PFSK-1 (cell line): Measurements from ENCODE around the gene RABIF.

Experiments
- FOXP2 ChIP-seq: optimal IDR thresholded peaks from 2 replicates; pipeline ENCODE3; 2011; ENCODE audit warnings: borderline replicate concordance, control low read depth, inconsistent platforms; ENCODE audit not compliant: insufficient read depth; ENCODE audit errors: extremely low read length, extremely low read depth
- POLR2AphosphoS5 ChIP-seq: IDR thresholded peaks from 2 replicates; pipeline ENCODE4 v1.6.1; 2012; ENCODE audit warnings: low read depth, mild to moderate bottlenecking, control low read depth, low read length, moderate library complexity
- SIN3A ChIP-seq: IDR thresholded peaks from 2 replicates; pipeline ENCODE4 v1.6.1; 2012; ENCODE audit warnings: mild to moderate bottlenecking, low read length, moderate library complexity, borderline replicate concordance; ENCODE audit not compliant: insufficient read depth
- TAF1 ChIP-seq: IDR thresholded peaks from 2 replicates; pipeline ENCODE4 v1.6.1; 2012; ENCODE audit warnings: low read length, control low read depth, borderline replicate concordance; ENCODE audit not compliant: insufficient read depth
- TF ChIP-seq, protein P1 (sequence below), 2 experiments: IDR thresholded peaks; 2 replicates each; pipeline versions ENCODE4 v1.6.1 to v1.8.0; 2011 to 2012; ENCODE audit warnings: low read depth in 2 of 2, low read length in 2 of 2, control low read depth in 1 of 2, inconsistent platforms in 1 of 2, mild to moderate bottlenecking in 1 of 2, moderate library complexity in 1 of 2; ENCODE audit not compliant: insufficient read depth in 1 of 2

RABIF gene

DNA sequence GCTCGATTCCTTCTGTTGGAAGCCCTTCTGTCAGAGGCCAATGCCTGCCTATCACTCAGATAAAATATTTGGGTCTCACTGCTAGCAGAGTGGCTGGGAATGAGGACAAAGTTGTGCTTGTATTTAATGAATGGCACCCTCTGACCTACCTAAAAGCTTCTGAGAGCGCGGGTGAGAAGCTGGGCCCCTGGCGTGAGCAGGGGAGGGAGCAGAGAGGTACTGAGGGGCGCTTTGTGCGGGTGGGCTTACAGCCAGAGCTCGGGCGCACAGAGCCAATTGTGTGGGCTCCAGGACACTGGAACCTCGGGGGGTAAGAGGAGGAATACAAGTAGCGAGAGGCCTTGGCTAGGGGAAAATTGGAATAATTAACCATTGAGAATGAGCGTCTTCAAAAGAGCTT lies 45.9 kb downstream of the RABIF start:
- TF ChIP-seq, protein P1, sequence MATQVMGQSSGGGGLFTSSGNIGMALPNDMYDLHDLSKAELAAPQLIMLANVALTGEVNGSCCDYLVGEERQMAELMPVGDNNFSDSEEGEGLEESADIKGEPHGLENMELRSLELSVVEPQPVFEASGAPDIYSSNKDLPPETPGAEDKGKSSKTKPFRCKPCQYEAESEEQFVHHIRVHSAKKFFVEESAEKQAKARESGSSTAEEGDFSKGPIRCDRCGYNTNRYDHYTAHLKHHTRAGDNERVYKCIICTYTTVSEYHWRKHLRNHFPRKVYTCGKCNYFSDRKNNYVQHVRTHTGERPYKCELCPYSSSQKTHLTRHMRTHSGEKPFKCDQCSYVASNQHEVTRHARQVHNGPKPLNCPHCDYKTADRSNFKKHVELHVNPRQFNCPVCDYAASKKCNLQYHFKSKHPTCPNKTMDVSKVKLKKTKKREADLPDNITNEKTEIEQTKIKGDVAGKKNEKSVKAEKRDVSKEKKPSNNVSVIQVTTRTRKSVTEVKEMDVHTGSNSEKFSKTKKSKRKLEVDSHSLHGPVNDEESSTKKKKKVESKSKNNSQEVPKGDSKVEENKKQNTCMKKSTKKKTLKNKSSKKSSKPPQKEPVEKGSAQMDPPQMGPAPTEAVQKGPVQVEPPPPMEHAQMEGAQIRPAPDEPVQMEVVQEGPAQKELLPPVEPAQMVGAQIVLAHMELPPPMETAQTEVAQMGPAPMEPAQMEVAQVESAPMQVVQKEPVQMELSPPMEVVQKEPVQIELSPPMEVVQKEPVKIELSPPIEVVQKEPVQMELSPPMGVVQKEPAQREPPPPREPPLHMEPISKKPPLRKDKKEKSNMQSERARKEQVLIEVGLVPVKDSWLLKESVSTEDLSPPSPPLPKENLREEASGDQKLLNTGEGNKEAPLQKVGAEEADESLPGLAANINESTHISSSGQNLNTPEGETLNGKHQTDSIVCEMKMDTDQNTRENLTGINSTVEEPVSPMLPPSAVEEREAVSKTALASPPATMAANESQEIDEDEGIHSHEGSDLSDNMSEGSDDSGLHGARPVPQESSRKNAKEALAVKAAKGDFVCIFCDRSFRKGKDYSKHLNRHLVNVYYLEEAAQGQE (IDR thresholded peaks at IDR 0.05; ENCODE audit: insufficient read depth in 1 of 2, low read depth in 2 of 2, low read length in 2 of 2), result no peak
- TF ChIP-seq SIN3A (no peak), TAF1 (no peak), FOXP2 (no peak)

DNA sequence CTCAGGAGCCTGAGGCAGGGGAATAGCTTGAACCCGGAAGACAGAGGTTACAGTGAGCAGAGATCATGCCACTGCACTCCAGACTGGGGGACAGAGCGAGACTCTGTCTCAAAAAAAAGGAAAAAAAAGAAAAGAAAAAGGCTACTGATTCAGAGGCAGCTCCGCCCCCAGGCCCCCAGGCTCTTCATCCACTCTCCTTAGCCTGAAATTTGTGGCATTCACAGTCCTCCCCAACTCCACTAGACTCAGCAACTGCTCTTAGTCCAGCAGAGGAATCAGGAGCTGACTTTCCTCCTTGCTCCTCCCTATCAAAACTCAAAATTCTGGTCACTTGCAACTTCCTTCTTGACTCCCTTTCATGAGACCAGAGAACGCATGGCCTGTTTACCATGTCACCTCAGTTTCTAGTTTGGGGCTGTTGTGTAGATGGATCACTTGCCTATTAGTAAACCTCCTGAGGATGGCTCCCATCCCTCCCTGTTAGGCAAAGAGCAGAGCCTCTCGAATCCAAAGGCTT lies 51.1 kb downstream of the RABIF start:
- TF ChIP-seq FOXP2, result no peak
- TF ChIP-seq TAF1, result no peak
- no peak for TF ChIP-seq POLR2AphosphoS5
- TF ChIP-seq SIN3A, result no peak
- TF ChIP-seq, protein P1 (IDR thresholded peaks at IDR 0.05; ENCODE audit: insufficient read depth in 1 of 2, low read depth in 2 of 2, low read length in 2 of 2), result no peak

DNA sequence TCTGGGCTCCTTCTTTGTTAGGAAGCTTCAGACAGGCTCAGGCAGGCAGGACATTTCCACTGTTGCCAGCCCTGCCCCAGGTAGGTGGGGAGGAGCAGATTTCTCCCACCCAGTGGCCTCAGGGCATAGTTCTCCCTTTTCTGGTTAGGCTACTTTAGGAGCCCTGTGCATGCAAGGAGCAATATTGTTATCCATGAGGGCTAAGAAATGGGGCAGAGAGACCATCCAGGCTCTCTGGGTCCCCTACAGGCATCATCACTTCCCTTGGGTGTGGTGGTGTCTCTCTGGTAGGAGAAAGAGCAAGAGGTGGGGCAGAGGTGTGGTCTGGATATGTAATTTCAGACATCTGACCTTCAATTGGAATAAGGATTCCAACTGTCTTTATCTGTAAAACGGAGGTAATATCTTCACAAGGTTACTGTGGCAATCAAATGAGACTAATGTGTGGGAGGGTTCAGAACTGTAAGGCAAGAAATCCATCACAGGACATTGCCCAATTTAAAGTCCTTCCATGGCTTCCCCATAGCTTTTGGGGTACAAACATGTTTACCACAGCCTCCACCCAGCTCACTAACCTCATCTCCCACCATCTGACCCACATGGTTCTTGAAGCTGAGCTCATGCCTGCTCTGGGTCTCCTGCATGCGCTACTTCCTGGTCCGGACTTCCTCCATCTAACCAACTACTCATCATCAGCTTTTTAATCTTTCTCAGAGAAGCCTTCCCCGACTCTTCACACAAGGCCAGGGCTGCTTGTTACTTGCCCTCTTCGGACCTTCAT lies 52.1 kb downstream of the RABIF start:
- TF ChIP-seq TAF1 (no peak), POLR2AphosphoS5 (no peak)

DNA sequence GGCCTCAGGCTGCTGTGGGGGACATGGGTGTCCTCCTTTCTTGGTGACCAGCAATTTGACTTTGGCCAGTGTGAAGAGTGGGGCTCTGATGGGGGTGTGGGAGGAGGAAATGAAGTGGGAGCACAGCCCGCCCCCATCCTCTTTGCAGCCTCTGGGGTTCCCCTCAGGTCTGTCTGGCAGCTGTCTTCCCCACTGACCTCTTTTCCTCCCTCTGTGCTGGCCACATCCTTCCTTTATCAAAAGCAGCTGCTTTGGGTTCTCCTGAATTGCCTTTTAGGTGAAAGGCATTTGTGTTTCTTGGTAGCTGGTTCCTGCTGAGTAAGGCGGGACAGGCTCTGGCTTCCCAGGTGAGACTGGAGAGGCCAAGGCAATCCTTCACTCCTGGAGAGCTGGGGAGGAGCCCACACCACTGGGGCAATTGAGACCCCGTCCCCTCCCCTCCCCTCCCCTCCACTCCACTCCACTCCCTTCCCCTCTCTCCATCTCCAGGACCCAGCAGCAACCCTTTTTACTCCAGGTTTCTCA lies 53.3 kb downstream of the RABIF start:
- no peak for TF ChIP-seq FOXP2
- no peak for TF ChIP-seq SIN3A
- TF ChIP-seq POLR2AphosphoS5, result no peak
- TF ChIP-seq, protein P1 (IDR thresholded peaks at IDR 0.05; ENCODE audit: insufficient read depth in 1 of 2, low read depth in 2 of 2, low read length in 2 of 2), result no peak
- TF ChIP-seq TAF1, result no peak

DNA sequence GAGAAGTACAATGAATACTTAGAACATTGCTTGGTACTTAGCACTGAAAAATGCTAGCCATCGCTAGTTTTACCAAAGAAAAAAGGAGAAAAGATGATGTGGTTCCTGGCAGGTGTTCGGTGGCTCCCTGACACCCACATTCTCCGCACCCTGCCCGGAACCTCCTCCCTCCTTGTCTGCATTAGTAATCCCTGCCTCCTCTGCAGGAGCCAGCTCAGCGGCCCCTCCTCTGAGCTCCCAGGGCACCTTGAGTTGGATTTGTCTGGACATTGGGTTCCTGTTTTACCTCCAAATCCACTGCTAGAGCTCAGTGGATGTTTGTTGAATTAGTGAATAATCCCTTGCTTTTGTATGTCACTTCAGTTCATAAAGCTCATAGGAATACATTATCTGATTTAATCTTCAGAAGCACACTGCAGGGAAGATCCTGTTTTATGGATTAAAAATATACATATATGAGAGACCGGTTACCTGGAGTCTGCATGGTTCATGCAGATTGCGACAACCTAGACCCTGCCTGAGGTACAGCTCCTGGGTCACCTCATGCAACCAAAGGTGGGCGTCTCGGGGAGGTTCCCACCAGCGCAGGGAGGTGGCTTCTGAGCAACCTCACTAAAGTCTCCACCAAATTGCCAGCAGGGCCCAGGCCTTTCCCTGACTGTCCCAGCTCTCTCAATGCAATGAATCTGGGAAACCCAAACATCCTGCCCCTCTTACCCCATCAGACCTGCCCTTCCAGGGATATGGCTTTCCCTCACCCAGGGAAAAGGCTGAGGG lies 54.0 kb downstream of the RABIF start:
- TF ChIP-seq, protein P1 (IDR thresholded peaks at IDR 0.05; ENCODE audit: insufficient read depth in 1 of 2, low read depth in 2 of 2, low read length in 2 of 2), result no peak
- TF ChIP-seq SIN3A, result no peak
- no peak for TF ChIP-seq FOXP2
- no peak for TF ChIP-seq TAF1
- no peak for TF ChIP-seq POLR2AphosphoS5
